GM13976 (cell line): ENCODE data around the gene YIPF4.
"Not testable (repeated sequence)": the region's sequence is repeated elsewhere in the genome, so short reads cannot be mapped to it uniquely, and the experiment has no call there.

Experiments used
- DNase-seq: peaks from one replicate; pipeline ENCODE4 v3.0.0; 2012; ENCODE audit warnings: low spot score
- in situ Hi-C: fragments of 300-500 bp; cut with MboI; formaldehyde crosslinking; loops from one replicate; pipeline ENCODE4 v1.12.0; 2022; ENCODE audit warnings: low sequenced_read_pairs, mixed read lengths, inconsistent platforms; ENCODE audit not compliant: unreplicated experiment
- TF ChIP-seq, protein P1 (sequence below): IDR thresholded peaks from 2 replicates; pipeline ENCODE4 v1.5.1; 2012; ENCODE audit warnings: borderline replicate concordance, mild to moderate bottlenecking; ENCODE audit not compliant: insufficient read depth; ENCODE audit errors: extremely low read depth, missing control alignments, control extremely low read depth

The YIPF4 gene

DNA sequence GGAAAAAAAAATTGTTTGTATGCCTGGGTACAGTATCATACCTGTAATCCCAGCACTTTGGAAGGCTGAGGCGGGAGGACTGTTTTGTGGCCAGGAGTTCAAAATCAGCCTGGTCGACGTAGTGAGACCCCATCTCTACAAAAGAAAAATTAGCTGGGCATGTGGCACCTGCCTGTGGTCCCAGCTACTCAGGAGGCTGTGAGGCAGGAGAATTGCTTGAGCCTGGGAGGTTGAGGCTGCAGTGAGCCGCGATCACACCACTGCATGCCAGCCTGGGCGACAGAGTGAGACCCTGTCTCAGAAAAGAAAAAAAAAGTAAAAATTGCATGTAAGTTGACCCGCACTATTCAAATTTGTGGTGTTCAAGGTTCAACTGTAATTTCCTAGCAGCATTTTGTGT, 32.9 kb downstream of the YIPF4 start:
- TF ChIP-seq, protein P1, sequence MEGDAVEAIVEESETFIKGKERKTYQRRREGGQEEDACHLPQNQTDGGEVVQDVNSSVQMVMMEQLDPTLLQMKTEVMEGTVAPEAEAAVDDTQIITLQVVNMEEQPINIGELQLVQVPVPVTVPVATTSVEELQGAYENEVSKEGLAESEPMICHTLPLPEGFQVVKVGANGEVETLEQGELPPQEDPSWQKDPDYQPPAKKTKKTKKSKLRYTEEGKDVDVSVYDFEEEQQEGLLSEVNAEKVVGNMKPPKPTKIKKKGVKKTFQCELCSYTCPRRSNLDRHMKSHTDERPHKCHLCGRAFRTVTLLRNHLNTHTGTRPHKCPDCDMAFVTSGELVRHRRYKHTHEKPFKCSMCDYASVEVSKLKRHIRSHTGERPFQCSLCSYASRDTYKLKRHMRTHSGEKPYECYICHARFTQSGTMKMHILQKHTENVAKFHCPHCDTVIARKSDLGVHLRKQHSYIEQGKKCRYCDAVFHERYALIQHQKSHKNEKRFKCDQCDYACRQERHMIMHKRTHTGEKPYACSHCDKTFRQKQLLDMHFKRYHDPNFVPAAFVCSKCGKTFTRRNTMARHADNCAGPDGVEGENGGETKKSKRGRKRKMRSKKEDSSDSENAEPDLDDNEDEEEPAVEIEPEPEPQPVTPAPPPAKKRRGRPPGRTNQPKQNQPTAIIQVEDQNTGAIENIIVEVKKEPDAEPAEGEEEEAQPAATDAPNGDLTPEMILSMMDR, result no peak
- in situ Hi-C loops, result no loop called here
- DNase-seq, result no peak

GRCh38 chr2:32314886-32315285, 37.2 kb downstream of the YIPF4 start:
- in situ Hi-C loops, result no loop called here
- DNase-seq, result no peak
- TF ChIP-seq, protein P1, result no peak

DNA sequence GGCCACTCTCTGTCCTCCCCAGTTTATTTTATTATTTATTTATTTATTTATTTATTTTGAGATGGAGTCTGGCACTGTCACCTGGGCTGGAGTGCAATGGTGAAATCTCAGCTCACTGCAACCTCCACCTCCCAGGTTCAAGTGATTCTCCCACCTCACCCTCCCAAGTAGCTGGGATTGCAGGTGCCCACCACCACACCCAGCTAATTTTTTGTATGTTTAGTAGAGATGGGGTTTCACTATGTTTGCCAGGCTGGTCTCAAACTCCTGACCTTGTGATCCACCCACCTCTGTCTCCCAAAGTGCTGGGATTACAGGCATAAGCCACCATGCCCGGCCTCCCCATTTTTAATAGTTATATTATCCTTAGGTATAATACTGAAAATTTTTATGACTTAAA, 51.0 kb downstream of the YIPF4 start:
- in situ Hi-C loops, DNase-seq: not testable (repeated sequence)

GRCh38 chr2:32329180-32329980, 51.7 kb downstream of the YIPF4 start:
- in situ Hi-C loops, DNase-seq: not testable (repeated sequence)

GRCh38 chr2:32330136-32330535, 52.4 kb downstream of the YIPF4 start:
- TF ChIP-seq, protein P1, result no peak
- no peak for DNase-seq
- in situ Hi-C loops, result no loop called here

GRCh38 chr2:32342801-32343200, 65.1 kb downstream of the YIPF4 start:
- TF ChIP-seq, protein P1, result no peak
- in situ Hi-C loops, result no loop called here
- no peak for DNase-seq

GRCh38 chr2:32350797-32351196, 73.1 kb downstream of the YIPF4 start:
- DNase-seq, in situ Hi-C loops: not testable (repeated sequence)

GRCh38 chr2:32355976-32356680, 78.4 kb downstream of the YIPF4 start:
- no peak for DNase-seq
- in situ Hi-C loops, result no loop called here
- TF ChIP-seq, protein P1, result no peak
